Upper lobe of left lung (tissue), 4 donors: ENCODE data around the gene UMAD1.

Source experiments
- CTCF ChIP-seq, 6 experiments: fragments of 450-650 bp in 4 of 6; fragments of 200-600 bp in 2 of 6; sonication (generic) in 2 of 6; IDR thresholded peaks; one replicate each; pipeline ENCODE4 v1.5.1; 2016 to 2019; ENCODE audit warnings: antibody characterized with exemption in 6 of 6
- EP300 ChIP-seq, 4 donors: sonication (generic); formaldehyde crosslinking; IDR thresholded peaks; one replicate each; pipeline ENCODE4 v1.5.1; 2017; ENCODE audit warnings: antibody characterized with exemption in 4 of 4, control low read depth in 2 of 4
- POLR2AphosphoS5 ChIP-seq, 2 donors: sonication (generic); formaldehyde crosslinking; IDR thresholded peaks; one replicate each; pipeline ENCODE4 v1.5.1; 2017; ENCODE audit warnings: antibody characterized with exemption in 2 of 2

DNA sequence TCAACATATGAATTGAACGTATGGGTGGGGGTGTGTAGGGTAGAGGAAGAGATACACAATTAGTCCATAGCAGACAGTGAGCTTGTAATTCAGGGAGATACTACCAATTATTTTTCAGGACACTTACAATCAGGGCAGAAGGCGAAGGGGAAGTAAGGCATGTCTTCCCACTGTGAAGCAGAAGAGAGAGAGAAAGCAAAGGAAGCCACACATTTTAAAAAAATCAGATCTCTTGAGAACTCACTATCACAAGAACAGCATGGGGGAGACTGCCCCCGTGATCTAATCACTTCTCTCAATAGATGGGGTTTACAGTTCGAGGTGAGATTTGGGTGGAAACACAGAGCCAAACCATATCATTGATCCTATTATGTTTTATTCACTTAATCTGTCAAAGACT, 194.2 kb downstream of the UMAD1 start:
- no peak for TF ChIP-seq EP300 (IDR thresholded peaks at IDR 0.05)
- TF ChIP-seq CTCF (IDR thresholded peaks at IDR 0.05), result no peak
- TF ChIP-seq POLR2AphosphoS5 (IDR thresholded peaks at IDR 0.05), result no peak
